K562 (cell line): ENCODE measurements around the gene ANKRD65. TPM values are rescaled to one million over a fixed set of nuclear protein-coding genes. Genes with fewer than 3 reads are reported as not detected.

Experiments
- ARID4B ChIP-seq: sonication (generic); formaldehyde crosslinking; IDR thresholded peaks from 2 replicates; pipeline ENCODE4 v1.8.0; 2022; ENCODE audit warnings: mild to moderate bottlenecking, missing genetic modification reagents
- CTBP1 ChIP-seq: fragments of 450-650 bp; IDR thresholded peaks from 2 replicates; pipeline ENCODE4 v1.6.1; 2016; ENCODE audit warnings: borderline replicate concordance
- ETS1 ChIP-seq: conservative IDR thresholded peaks from 2 replicates; pipeline ENCODE4 v1.6.1; 2011; ENCODE audit warnings: low read depth, mild to moderate bottlenecking, low read length; ENCODE audit not compliant: control insufficient read depth
- FOXP1 ChIP-seq: sonication (generic); formaldehyde crosslinking; IDR thresholded peaks from 2 replicates; pipeline ENCODE4 v1.8.0; 2022; ENCODE audit warnings: mild to moderate bottlenecking, missing genetic modification reagents
- GTF2A2 ChIP-seq: IDR thresholded peaks from 2 replicates; pipeline ENCODE4 v1.6.1; 2016; ENCODE audit warnings: mild to moderate bottlenecking, missing genetic modification characterization, missing compliant biosample characterization
- HMGN3 ChIP-seq: IDR thresholded peaks from 2 replicates; pipeline ENCODE4 v1.6.1; 2011; ENCODE audit warnings: borderline replicate concordance, low read depth, mild to moderate bottlenecking, mixed read lengths, low read length; ENCODE audit not compliant: insufficient read length; ENCODE audit errors: extremely low read depth
- MAZ ChIP-seq, 2 experiments: fragments of 450-650 bp in 1 of 2; sonication (generic) in 1 of 2; formaldehyde crosslinking; IDR thresholded peaks in 1 of 2; conservative IDR thresholded peaks in 1 of 2; 2 replicates each; pipeline versions ENCODE4 v1.4.0 to v1.5.0; 2020; ENCODE audit warnings: mild to moderate bottlenecking in 1 of 2, missing genetic modification reagents in 1 of 2
- MXI1 ChIP-seq: IDR thresholded peaks from 2 replicates; pipeline ENCODE4 v1.6.1; 2011; ENCODE audit warnings: low read depth, mild to moderate bottlenecking, improper control_type of control experiment, low read length
- MYC ChIP-seq, 2 experiments: fragments of 250-450 bp in 1 of 2; sonication (Bioruptor Pico) in 1 of 2; IDR thresholded peaks; 2 replicates each; pipeline versions ENCODE4 v1.5.1 to v1.6.1; 2012 to 2021; ENCODE audit warnings: low read depth in 2 of 2, borderline replicate concordance in 1 of 2, improper control_type of control experiment in 1 of 2, low read length in 1 of 2, mild to moderate bottlenecking in 1 of 2, moderate library complexity in 1 of 2
- NEUROD1 ChIP-seq: fragments of 150-350 bp; IDR thresholded peaks from 2 replicates; pipeline ENCODE4 v1.6.1; 2014; ENCODE audit warnings: borderline replicate concordance, low read length, low read depth; ENCODE audit not compliant: partially characterized antibody
- PTBP1 ChIP-seq: fragments of 200-400 bp; formaldehyde crosslinking; IDR thresholded peaks from 2 replicates; pipeline ENCODE4 v1.6.1; 2017; ENCODE audit warnings: low read depth, low read length
- TCF7 ChIP-seq: sonication (generic); IDR thresholded peaks from 2 replicates; pipeline ENCODE4 v1.6.1; 2016; ENCODE audit warnings: antibody characterized with exemption, borderline replicate concordance
- TCF7L2 ChIP-seq: fragments of 150-350 bp; IDR thresholded peaks from 2 replicates; pipeline ENCODE4 v1.6.1; 2016; ENCODE audit warnings: low read depth, mild to moderate bottlenecking, low read length, moderate library complexity
- ZKSCAN8 ChIP-seq: fragments of 200-800 bp; sonication (Bioruptor generic); IDR thresholded peaks from 2 replicates; pipeline ENCODE4 v1.6.1; 2016; ENCODE audit warnings: missing genetic modification characterization, missing compliant biosample characterization
- ZNF146 ChIP-seq: IDR thresholded peaks from one replicate; pipeline ENCODE4 v1.6.1; 2018; ENCODE audit warnings: missing compliant biosample characterization; ENCODE audit not compliant: unreplicated experiment
- ZNF280B ChIP-seq: fragments of 250-450 bp; sonication (Bioruptor Pico); IDR thresholded peaks from 2 replicates; pipeline ENCODE4 v1.5.1; 2021; ENCODE audit warnings: mild to moderate bottlenecking
- ZNF444 ChIP-seq: fragments of 250-450 bp; sonication (Bioruptor Pico); IDR thresholded peaks from 2 replicates; pipeline ENCODE4 v1.4.0; 2020; ENCODE audit warnings: mild to moderate bottlenecking, moderate library complexity
- ZNF76 ChIP-seq: fragments of 250-450 bp; sonication (Bioruptor Pico); IDR thresholded peaks from 2 replicates; pipeline ENCODE4 v1.4.0; 2020; ENCODE audit warnings: mild to moderate bottlenecking, moderate library complexity, borderline replicate concordance
- polyA plus RNA-seq, 8 experiments: library from polyadenylated mRNA; depleted of rRNA in 4 of 8; stranded (reverse) in 5 of 8; unstranded in 3 of 8; fragments of >200 nt; fragmentation: Nextera tagmentation in 2 of 8; fragmentation: Illumina TruSeq in 1 of 8; extraction: Ambion mirVana in 2 of 8; extraction: Trizol in 1 of 8; gene quantifications; 2 replicates each; pipeline versions ENCODE4 v1.2.1 to v1.2.3, GENCODE V29; 2011 to 2014; ENCODE audit warnings: inconsistent platforms in 1 of 8, missing spikeins in 1 of 8
- total RNA-seq, 7 experiments: library from RNA; depleted of rRNA in 6 of 7; stranded (reverse); fragments of >200 nt in 6 of 7; fragmentation: Illumina TruSeq in 2 of 7; extraction: Trizol in 2 of 7; gene quantifications; 2 replicates each; pipeline versions ENCODE4 v1.2.1 to v1.2.3, GENCODE V29; 2011 to 2021; ENCODE audit warnings: low replicate concordance in 1 of 7

Gene ANKRD65
- total and polyA plus RNA-seq, 9 of the 15 experiments (the other 6 are each of a cell fraction or from before 2014, with no cell fraction given), result not detected

- peak; percentile 98 for TF ChIP-seq ARID4B (CRISPR knock-in tag)
- no peak for TF ChIP-seq ZNF444 (CRISPR knock-in tag)
- TF ChIP-seq ETS1, result peak; percentile 92
- TF ChIP-seq MYC (IDR thresholded peaks at IDR 0.05; ENCODE audit: low read depth, low read length), result peak; percentile 98
- peak; percentile 87 for TF ChIP-seq MYC (CRISPR knock-in tag; IDR thresholded peaks at IDR 0.05; ENCODE audit: borderline replicate concordance, low read depth)
- TF ChIP-seq ZNF76 (CRISPR knock-in tag), result peak; percentile 82; the same call in 1 of the 2 replicates
- peak; percentile 54 for TF ChIP-seq NEUROD1
- peak; percentile 18 for TF ChIP-seq ZNF146 (CRISPR knock-in tag)
- peak; percentile 29 for TF ChIP-seq TCF7
- peak; percentile 87 to 91 for TF ChIP-seq MAZ (CRISPR knock-in tag; conservative IDR thresholded peaks at IDR 0.05 in 1 of 2, IDR thresholded peaks at IDR 0.05 in 1 of 2)
- TF ChIP-seq ZNF280B (CRISPR knock-in tag), result no peak
- TF ChIP-seq HMGN3, result no peak
- TF ChIP-seq ZKSCAN8 (CRISPR knock-in tag), result no peak
- TF ChIP-seq MXI1, result peak; percentile 89
- TF ChIP-seq FOXP1 (CRISPR knock-in tag), result peak; percentile 82; the same call in 1 of the 2 replicates
- TF ChIP-seq CTBP1, result peak; percentile 79; the same call in 1 of the 2 replicates
- no peak for TF ChIP-seq TCF7L2
- TF ChIP-seq GTF2A2 (tag), result no peak
- TF ChIP-seq PTBP1, result no peak
These were observed 14.0 kb downstream of the ANKRD65 start, which contains the start of gene MRPL20 (continued) for GRCh38 chr1:1406821-1407635.
